Measurements from ENCODE around the gene GSG1. TPM values are rescaled to one million over a fixed set of nuclear protein-coding genes. Genes with fewer than 3 reads are reported as not detected.
"Not testable (repeated sequence)": the region's sequence is repeated elsewhere in the genome, so short reads cannot be mapped to it uniquely, and the experiment has no call there.

GSG1 gene
- total RNA-seq, 1 donor from 2014 or later, result 0.23 TPM

- no peaks in the 10 kb centered on the region for H3K9me3 Mint-ChIP-seq (ENCODE audit: unreplicated experiment)
- Histone ChIP-seq H3K4me2 (ENCODE audit: low read length) (no peak overlapping the region), H3K4me3 (ENCODE audit: insufficient read depth, low read depth, low read length) (no peak overlapping the region), H3K9ac (ENCODE audit: low read length) (no peak overlapping the region), H3K27me3 (ENCODE audit: insufficient read depth, low read length) (no peaks in the 10 kb centered on the region), H3K36me3 (ENCODE audit: insufficient read depth, low read length) (no peaks in the 10 kb centered on the region), H3K79me2 (ENCODE audit: insufficient read depth, low read length) (no peaks in the 10 kb centered on the region), H4K20me1 (ENCODE audit: insufficient read depth, low read length) (no peaks in the 10 kb centered on the region), H2AFZ (ENCODE audit: low read depth, low read length) (no peak overlapping the region), H3K27ac (ENCODE audit: low read depth, low read length) (no peak overlapping the region), H3K4me1 (ENCODE audit: insufficient read depth, low read length) (no peaks in the 10 kb centered on the region), H3K9me3 (ENCODE audit: insufficient read depth, low read depth, low read length) (no peaks in the 10 kb centered on the region)
- DNase-seq (ENCODE audit: low read depth) (no peak), FAIRE-seq (no peak)
- no peak for TF ChIP-seq EZH2 (IDR thresholded peaks at IDR 0.05; ENCODE audit: insufficient read depth, low read length)
- no peak for TF ChIP-seq CTCF (IDR thresholded peaks at IDR 0.05; ENCODE audit: insufficient read depth, low read depth, low read length)
- peaks cover 8% of the 10 kb centered on the region for H3K4me1 Mint-ChIP-seq (ENCODE audit: low read depth, unreplicated experiment)
- H3K27me3 Mint-ChIP-seq (ENCODE audit: low read depth, unreplicated experiment), result peaks cover 11% of the 10 kb centered on the region
- no peak overlapping the region for H3K27ac Mint-ChIP-seq (ENCODE audit: unreplicated experiment)
- H3K4me3 Mint-ChIP-seq (ENCODE audit: unreplicated experiment), result no peak overlapping the region
- peaks cover 10% of the 10 kb centered on the region for H3K36me3 Mint-ChIP-seq (ENCODE audit: low read depth, unreplicated experiment)
Measured at GRCh38 chr12:13084898-13085640, 18.4 kb downstream of the GSG1 start.

GRCh38 chr12:13083638-13084037, 19.8 kb downstream of the GSG1 start:
- H3K79me2 ChIP-seq (ENCODE audit: insufficient read depth, low read length); H3K4me1 ChIP-seq (ENCODE audit: insufficient read depth, low read length); DNase-seq (ENCODE audit: low read depth); H3K4me3 Mint-ChIP-seq (ENCODE audit: unreplicated experiment); H3K27ac ChIP-seq (ENCODE audit: low read depth, low read length); H4K20me1 ChIP-seq (ENCODE audit: insufficient read depth, low read length); H3K9me3 Mint-ChIP-seq (ENCODE audit: unreplicated experiment); H3K4me3 ChIP-seq (ENCODE audit: insufficient read depth, low read depth, low read length); H3K27ac Mint-ChIP-seq (ENCODE audit: unreplicated experiment); FAIRE-seq; H3K36me3 ChIP-seq (ENCODE audit: insufficient read depth, low read length); H3K4me2 ChIP-seq (ENCODE audit: low read length); H3K9ac ChIP-seq (ENCODE audit: low read length); H3K4me1 Mint-ChIP-seq (ENCODE audit: low read depth, unreplicated experiment); H3K27me3 Mint-ChIP-seq (ENCODE audit: low read depth, unreplicated experiment); H3K27me3 ChIP-seq (ENCODE audit: insufficient read depth, low read length); H2AFZ ChIP-seq (ENCODE audit: low read depth, low read length); H3K9me3 ChIP-seq (ENCODE audit: insufficient read depth, low read depth, low read length): not testable (repeated sequence)
- peaks cover 16% of the 10 kb centered on the region for H3K36me3 Mint-ChIP-seq (ENCODE audit: low read depth, unreplicated experiment)

- Mint-ChIP-seq H3K27ac (ENCODE audit: unreplicated experiment) (no peak overlapping the region), H3K4me3 (ENCODE audit: unreplicated experiment) (no peak overlapping the region), H3K27me3 (ENCODE audit: low read depth, unreplicated experiment) (peaks cover 3% of the 10 kb centered on the region), H3K36me3 (ENCODE audit: low read depth, unreplicated experiment) (peaks cover 16% of the 10 kb centered on the region), H3K9me3 (ENCODE audit: unreplicated experiment) (peaks cover 5% of the 10 kb centered on the region), H3K4me1 (ENCODE audit: low read depth, unreplicated experiment) (peaks cover 8% of the 10 kb centered on the region)
- Histone ChIP-seq H4K20me1 (ENCODE audit: insufficient read depth, low read length) (no peaks in the 10 kb centered on the region), H3K79me2 (ENCODE audit: insufficient read depth, low read length) (no peaks in the 10 kb centered on the region), H3K36me3 (ENCODE audit: insufficient read depth, low read length) (no peaks in the 10 kb centered on the region), H3K9ac (ENCODE audit: low read length) (no peak overlapping the region), H3K27me3 (ENCODE audit: insufficient read depth, low read length) (no peaks in the 10 kb centered on the region), H3K4me3 (ENCODE audit: insufficient read depth, low read depth, low read length) (no peak overlapping the region), H2AFZ (ENCODE audit: low read depth, low read length) (no peak overlapping the region), H3K9me3 (ENCODE audit: insufficient read depth, low read depth, low read length) (no peaks in the 10 kb centered on the region), H3K4me2 (ENCODE audit: low read length) (no peak overlapping the region), H3K27ac (ENCODE audit: low read depth, low read length) (no peak overlapping the region), H3K4me1 (ENCODE audit: insufficient read depth, low read length) (no peaks in the 10 kb centered on the region)
- no peak for FAIRE-seq
- no peak for TF ChIP-seq EZH2 (IDR thresholded peaks at IDR 0.05; ENCODE audit: insufficient read depth, low read length)
- no peak for TF ChIP-seq CTCF (IDR thresholded peaks at IDR 0.05; ENCODE audit: insufficient read depth, low read depth, low read length)
- DNase-seq (ENCODE audit: low read depth), result no peak
Measured at GRCh38 chr12:13082861-13083260, 20.6 kb downstream of the GSG1 start.
